IPS-15b (cell line): Measurements from ENCODE around the gene LATS1.
A peak's percentile ranks its signal among the peaks of the same experiment; 100 is the strongest.
"Not testable (repeated sequence)": the region's sequence is repeated elsewhere in the genome, so short reads cannot be mapped to it uniquely, and the experiment has no call there.

Experiments
- H3K27me3 ChIP-seq: one replicate; pipeline ENCODE4 v1.6.1; 2013; ENCODE audit warnings: low read length; ENCODE audit not compliant: control insufficient read depth, insufficient read depth
- H3K36me3 ChIP-seq: one replicate; pipeline ENCODE4 v1.6.1; 2013; ENCODE audit warnings: low read length; ENCODE audit not compliant: control insufficient read depth, insufficient read depth
- H3K4me1 ChIP-seq: one replicate; pipeline ENCODE4 v1.6.1; 2013; ENCODE audit warnings: mild to moderate bottlenecking, low read length; ENCODE audit not compliant: control insufficient read depth, insufficient read depth
- H3K4me3 ChIP-seq: one replicate; pipeline ENCODE4 v1.5.1; 2013; ENCODE audit warnings: low read depth, low read length
- H3K9ac ChIP-seq: one replicate; pipeline ENCODE4 v1.6.1; 2013; ENCODE audit warnings: low read depth, mild to moderate bottlenecking, low read length
- H3K9me3 ChIP-seq: one replicate; pipeline ENCODE4 v1.6.1; 2013; ENCODE audit warnings: mild to moderate bottlenecking, low read length; ENCODE audit not compliant: control insufficient read depth, insufficient read depth

Gene LATS1

DNA sequence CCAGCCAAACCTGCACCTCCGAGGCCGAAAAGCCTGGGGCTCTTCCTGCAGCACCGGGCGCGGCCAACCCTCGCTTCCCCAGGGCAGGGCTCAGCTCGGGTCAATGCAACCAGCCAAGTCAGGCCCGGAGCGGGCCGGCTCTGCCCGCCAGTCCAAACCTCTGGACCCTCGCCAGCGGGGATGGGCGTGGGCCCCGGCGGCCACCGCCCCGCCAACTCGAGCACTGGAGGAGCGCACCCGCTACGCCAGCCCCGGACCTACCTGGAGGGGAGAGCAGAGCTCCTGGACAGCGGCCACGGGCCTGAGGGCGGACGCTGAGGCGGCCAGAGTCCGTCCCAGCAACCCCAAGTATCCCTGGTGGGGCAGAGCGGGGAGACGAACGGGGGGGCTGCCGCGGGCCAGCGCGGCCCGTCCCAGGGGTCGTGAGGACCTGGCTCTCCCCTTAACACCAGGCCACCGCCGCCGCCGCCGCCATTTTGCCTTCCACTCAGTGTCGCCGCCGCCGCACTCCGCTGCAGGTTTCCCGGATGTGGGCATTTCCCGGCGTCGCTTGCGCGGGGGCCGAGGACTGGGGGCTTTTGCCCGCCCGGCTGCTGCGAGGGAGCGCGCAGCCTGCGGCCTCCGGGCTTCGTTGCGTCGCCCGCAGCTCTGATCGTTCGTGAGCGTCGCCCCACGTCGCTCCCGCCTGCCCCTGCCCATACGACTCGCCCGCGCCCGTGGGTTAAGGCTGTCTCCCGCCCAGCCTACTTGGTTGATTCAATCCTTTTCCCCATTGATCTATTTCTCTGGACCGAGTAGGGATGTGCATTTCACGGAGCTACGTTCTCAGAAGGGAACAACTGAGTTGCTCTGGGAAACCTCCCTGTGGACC, at the start of gene LATS1:
Gene LATS1 (minus strand): TSS at position 514 of the 871 bp plus-strand sequence. CDS start 15,975 bp downstream, outside the sequence.
- Histone ChIP-seq H3K9ac (peak within 1 kb of the TSS; percentile 97), H3K4me1 (peaks cover 4% of the 10 kb centered on the region), H3K9me3 (no peaks in the 10 kb centered on the region), H3K27me3 (no peaks in the 10 kb centered on the region), H3K36me3 (peaks cover under 1% of the 10 kb centered on the region), H3K4me3 (peak within 1 kb of the TSS; percentile 91)

DNA sequence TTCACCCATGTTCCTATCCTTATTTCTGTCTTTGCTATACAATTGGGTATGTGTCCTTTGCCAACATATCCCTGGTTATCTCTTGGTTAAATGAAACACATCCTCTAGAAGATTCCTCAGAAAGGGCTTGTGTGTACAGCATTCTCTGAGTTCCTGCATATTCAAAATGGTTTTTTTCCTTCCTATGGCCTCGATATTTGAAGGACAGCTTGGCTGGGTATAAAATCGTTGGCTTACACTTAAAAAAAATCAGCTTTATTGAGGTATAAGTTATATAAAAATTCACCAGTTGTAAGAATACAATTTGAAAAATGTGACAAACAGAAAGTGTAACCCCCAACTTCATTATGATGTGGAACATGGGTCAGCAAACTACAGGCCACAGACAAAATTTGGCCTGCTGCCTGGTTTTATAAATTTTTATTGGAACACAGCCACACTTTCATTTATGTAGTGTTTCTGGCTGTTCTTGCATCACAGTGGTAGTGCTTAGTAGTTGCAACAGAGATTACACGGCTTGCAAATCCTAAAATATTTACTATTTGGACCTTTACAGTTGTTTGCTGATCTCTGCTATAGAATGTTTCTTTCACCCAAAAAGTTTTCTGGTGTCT, 48.4 kb upstream of the LATS1 start:
- Histone ChIP-seq H3K4me3 (no peak overlapping the region), H3K27me3 (no peaks in the 10 kb centered on the region), H3K9me3 (no peaks in the 10 kb centered on the region), H3K9ac (no peak overlapping the region), H3K4me1 (no peaks in the 10 kb centered on the region), H3K36me3 (peaks cover 2% of the 10 kb centered on the region)

DNA sequence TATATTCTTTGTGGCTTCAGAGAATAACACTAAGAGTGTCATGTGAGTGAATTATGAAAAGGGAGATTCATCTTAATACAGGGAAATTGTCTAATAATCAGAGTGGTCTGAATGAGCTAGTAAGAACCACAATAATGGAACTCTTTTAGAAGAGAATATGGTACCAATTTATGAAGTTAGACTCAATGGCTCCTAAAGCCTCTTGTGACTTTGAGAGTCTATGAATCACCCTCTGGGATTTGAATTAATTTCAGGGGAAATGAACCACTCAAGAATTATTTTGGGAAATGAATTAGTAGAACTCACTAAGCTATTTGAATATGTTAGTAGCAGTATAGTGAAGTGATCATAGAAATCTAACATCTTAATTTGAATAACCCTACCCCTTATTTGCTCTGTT, 46.0 kb upstream of the LATS1 start:
- H3K27me3 ChIP-seq = no peaks in the 10 kb centered on the region
- no peaks in the 10 kb centered on the region for H3K9me3 ChIP-seq
- no peaks in the 10 kb centered on the region for H3K4me1 ChIP-seq
- H3K9ac ChIP-seq = no peak overlapping the region
- no peak overlapping the region for H3K4me3 ChIP-seq
- no peaks in the 10 kb centered on the region for H3K36me3 ChIP-seq

DNA sequence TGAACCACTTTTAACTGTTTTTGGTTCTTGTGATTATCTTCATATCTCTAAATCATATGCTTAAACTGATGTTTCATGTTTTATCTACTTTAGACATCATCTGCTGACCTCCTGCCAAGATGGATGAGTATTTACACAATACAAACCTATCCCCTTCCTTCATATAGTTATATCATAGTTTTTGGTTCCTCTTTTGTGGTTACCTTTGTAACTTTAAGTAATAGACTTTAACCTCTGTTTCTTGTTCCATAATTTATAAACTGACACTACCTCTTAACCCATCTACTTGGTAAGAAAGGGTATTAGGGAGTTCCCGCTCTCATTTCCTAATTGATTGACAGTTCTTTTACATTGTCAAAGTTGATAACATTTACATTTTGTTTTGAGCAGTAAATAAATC, 43.5 kb upstream of the LATS1 start:
- H3K27me3 ChIP-seq = no peaks in the 10 kb centered on the region
- H3K36me3 ChIP-seq = no peaks in the 10 kb centered on the region
- H3K9ac ChIP-seq = no peak overlapping the region
- no peaks in the 10 kb centered on the region for H3K4me1 ChIP-seq
- no peak overlapping the region for H3K4me3 ChIP-seq
- no peaks in the 10 kb centered on the region for H3K9me3 ChIP-seq

DNA sequence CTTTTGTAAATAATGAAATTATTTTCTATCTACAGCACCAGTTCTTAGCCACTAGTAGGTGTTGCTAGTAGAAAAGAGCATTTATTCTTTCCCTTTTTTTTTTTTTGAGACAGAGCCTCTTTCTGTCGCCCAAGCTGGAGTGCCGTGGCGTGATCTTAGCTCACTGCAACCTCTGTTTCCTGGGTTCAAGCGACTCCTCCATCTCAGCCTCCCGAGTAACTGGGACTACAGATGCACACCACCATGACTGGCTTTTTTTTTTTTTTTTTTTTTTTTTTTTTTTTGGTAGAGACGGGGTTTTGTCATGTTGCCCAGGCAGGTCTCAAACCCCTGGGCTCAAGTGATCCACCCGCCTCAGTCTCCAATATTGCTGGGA, 38.3 kb upstream of the LATS1 start:
- no peaks in the 10 kb centered on the region for H3K27me3 ChIP-seq
- no peaks in the 10 kb centered on the region for H3K9me3 ChIP-seq
- H3K36me3 ChIP-seq = no peaks in the 10 kb centered on the region
- no peak overlapping the region for H3K4me3 ChIP-seq
- H3K4me1 ChIP-seq = peaks cover 2% of the 10 kb centered on the region
- H3K9ac ChIP-seq = no peak overlapping the region

DNA sequence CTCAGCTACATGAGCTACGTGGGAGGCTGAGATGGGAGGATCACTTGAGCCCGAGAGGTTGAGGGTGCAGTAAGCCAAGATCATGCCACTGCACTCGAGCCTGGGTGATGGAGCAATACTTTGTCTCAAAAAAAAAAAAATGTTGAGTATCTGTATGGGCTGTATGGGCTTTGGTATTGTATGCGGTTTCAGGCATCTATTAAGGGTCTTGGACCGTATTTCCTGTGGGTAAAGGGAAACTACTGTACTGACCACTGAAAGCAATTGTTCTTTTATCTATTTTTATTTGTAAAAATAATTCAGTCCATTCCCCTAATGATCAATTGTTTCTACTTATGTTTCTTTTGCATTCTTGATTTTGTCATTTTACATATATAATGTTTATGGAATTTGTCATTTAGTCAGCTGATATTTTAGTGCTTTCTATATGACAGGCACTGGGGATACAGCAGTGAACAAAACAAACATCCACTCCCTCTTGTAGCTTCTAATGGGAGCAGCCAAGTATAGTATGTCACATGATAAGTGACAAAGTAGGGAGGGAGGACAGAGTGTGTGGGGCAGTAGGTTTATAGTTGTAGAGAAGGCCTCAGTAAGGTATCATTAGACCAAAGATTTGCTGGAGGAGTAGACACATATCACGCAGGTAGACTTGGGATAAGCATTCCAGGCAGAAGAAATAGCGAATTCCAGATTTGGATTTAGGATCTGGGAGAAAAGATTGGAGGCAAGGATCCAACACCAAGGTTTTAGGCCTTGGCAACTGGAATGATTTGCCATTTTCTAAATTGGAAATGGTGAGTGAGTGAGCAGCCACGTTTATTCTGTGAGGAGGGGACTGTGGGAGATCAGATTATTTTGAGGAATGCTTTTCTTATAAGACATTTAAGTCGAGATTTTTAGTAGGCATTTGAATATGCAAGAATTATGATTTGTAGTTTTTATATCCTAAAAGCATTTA, 37.7 kb upstream of the LATS1 start:
- H3K9me3 ChIP-seq = no peaks in the 10 kb centered on the region
- H3K4me3 ChIP-seq = no peak overlapping the region
- no peaks in the 10 kb centered on the region for H3K27me3 ChIP-seq
- H3K36me3 ChIP-seq = no peaks in the 10 kb centered on the region
- peaks cover 2% of the 10 kb centered on the region for H3K4me1 ChIP-seq
- no peak overlapping the region for H3K9ac ChIP-seq

DNA sequence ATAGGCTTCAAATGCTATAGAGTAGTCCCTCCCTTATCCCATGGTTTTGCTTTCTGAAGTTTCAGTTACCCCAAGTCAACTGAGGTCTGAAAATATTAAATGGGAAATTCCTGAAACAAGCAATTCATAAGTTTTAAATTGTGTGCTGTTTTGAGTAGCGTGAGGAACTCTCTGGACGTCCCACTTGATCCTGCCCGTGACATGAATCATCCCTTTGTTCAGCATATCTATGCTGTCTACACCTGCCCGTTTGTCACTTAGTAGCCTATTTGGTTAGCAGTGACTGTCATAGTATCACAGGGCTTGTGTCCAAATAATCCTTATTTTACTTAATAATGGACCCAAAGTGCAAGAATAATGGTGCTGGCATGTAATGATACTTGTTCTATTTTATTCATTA, 36.6 kb upstream of the LATS1 start:
- H3K4me3 ChIP-seq = no peak overlapping the region
- H3K9me3 ChIP-seq = no peaks in the 10 kb centered on the region
- no peak overlapping the region for H3K9ac ChIP-seq
- no peaks in the 10 kb centered on the region for H3K36me3 ChIP-seq
- no peaks in the 10 kb centered on the region for H3K27me3 ChIP-seq
- H3K4me1 ChIP-seq = peaks cover 2% of the 10 kb centered on the region

DNA sequence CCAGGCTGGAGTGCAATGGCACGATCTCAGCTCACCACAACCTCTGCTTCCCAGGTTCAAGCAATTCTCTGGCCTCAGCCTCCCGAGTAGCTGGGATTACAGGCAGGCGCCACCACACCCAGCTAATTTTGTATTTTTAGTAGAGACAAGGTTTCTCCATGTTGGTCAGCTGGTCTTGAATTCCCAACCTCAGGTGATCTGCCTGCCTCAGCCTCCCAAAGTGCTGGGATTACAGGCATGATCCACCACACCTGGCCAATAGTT, 35.4 kb upstream of the LATS1 start:
- not testable (repeated sequence) for H3K4me1 ChIP-seq, H3K36me3 ChIP-seq, H3K9me3 ChIP-seq, H3K4me3 ChIP-seq, H3K9ac ChIP-seq, H3K27me3 ChIP-seq

DNA sequence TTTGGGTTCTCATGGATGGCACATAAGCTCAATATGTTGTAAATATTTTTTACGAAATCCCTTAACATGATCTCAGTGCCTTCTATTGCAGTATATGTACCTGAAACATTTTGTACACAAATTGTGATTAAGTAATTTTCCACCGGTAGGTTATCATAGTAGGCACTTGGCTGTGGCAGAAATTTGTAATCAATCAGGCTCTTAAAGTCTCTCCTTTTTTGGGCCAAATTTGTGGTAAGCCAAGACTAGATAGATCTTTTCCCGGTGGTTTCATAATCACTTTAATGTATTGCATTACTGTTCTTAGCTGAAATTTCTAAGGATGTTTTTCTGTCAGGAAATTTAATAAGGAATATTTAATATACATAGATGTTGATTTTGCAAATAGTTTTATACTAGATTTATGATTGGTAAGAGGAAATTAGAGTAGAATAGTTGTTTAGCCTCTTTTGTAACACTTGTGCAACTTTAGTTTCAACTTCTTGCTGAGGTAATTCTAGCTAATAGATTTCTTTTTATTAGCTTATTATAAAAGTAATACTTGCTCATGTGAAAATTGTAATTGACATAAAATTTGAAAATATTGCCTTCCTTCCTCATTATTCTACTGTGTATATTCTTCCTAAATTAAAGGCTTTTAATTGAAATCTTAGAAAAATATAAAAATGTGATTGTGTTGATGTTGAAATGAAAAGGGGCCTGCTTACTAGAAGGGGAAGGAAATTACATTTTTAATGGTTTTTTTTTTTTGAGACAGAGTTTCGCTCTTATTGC, 34.9 kb upstream of the LATS1 start:
- Histone ChIP-seq H3K4me3 (no peak overlapping the region), H3K36me3 (no peaks in the 10 kb centered on the region), H3K27me3 (no peaks in the 10 kb centered on the region), H3K9me3 (no peaks in the 10 kb centered on the region), H3K4me1 (peaks cover 2% of the 10 kb centered on the region), H3K9ac (no peak overlapping the region)

DNA sequence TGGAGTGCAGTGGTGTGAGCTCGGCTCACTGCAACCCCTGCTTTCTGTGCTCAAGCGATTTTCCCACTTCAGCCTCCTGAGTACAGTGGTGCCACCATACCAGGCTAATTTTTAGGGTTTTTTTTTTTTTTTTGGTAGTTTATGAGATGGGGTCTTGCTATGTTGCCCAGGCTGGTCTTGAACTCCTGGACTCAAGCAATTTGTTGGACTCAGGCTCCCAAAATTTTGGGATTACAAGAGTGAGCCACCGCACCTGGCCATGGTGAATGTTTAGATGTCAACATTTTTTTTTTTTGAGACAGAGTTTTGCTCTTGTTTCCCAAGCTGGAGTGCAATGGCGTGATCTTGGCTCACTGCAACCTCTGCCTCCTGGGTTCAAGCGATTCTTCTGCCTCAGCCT, 34.0 kb upstream of the LATS1 start:
- not testable (repeated sequence) for H3K9me3 ChIP-seq, H3K27me3 ChIP-seq, H3K36me3 ChIP-seq, H3K9ac ChIP-seq, H3K4me1 ChIP-seq, H3K4me3 ChIP-seq

DNA sequence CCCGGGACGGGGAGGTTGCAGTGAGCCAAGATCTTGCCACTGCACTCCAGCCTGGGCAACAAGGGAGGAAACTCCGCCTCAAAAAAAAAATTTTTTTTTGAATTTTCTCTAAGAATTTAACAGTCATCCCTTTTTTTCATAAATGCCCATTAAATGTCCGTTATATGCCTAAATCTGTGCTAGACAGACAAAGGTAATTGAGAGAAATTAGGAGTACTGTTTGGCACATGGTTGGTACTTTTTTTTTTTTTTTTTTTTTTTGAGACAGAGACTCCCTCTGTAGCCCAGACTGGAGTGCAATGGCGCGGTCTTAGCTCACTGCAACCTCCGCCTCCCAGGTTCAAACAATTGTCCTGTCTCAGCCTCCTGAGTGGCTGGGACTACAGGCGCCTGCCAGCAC, 33.3 kb upstream of the LATS1 start:
- Histone ChIP-seq H3K4me3 (peak overlapping the region; percentile 98), H3K36me3 (no peaks in the 10 kb centered on the region), H3K9me3 (no peaks in the 10 kb centered on the region), H3K27me3 (no peaks in the 10 kb centered on the region), H3K9ac (no peak overlapping the region), H3K4me1 (peaks cover 5% of the 10 kb centered on the region)
